ENCODE data around the gene MAOB. TPM values are rescaled to one million over a fixed set of nuclear protein-coding genes. Genes with fewer than 3 reads are reported as not detected.
"Not testable (repeated sequence)": the region's sequence is repeated elsewhere in the genome, so short reads cannot be mapped to it uniquely, and the experiment has no call there.

The MAOB gene
- 0.05 TPM for polyA plus RNA-seq (2013)

DNA sequence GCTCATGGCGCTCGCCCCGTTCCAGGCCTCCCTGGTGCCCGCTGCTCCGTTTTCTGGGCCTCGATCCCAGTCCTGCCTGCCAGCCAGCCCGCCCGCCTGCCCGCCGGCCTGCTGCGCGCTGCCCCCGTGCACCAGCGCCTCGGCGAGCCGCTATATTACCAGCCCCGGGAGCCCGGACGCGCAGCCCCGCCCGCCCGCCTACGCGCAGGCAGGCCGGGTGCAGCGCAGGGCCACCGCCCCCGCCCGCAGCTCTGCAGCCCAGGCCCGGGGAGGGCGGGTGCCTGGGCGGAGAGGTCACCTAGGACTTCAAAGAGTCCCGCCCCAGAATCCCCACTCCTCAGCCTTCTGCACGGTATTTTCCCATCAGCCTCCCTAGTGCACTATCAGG lies at the start of gene MAOB:
MAOB (minus strand) TSS at position 157 of the 388 bp plus-strand sequence; CDS start at position 6, 151 bp downstream.
- no peaks in the 10 kb centered on the region for H3K9me3 ChIP-seq (ENCODE audit: control extremely low read depth in 1 of 5, control insufficient read depth in 4 of 5, insufficient read depth in 2 of 5, low read depth in 1 of 5, low read length in 4 of 5)
- H3K27me3 ChIP-seq (replicated peaks in 2 of 5; ENCODE audit: control insufficient read depth in 4 of 5, insufficient read depth in 5 of 5, low read length in 4 of 5) = peaks cover 0 to 42% (median 17%) of the 10 kb centered on the region in 5 experiments
- peaks cover 0 to 5% (median 0%) of the 10 kb centered on the region in 4 experiments for H3K4me1 ChIP-seq (ENCODE audit: control extremely low read depth in 1 of 4, control insufficient read depth in 4 of 4, insufficient read depth in 4 of 4, low read length in 3 of 4)
- POLR2A ChIA-PET = no interaction called here
- 23% methylated on average over 24 of the region's 36 CpGs for WGBS (ENCODE audit: insufficient coverage)
- no peak within 1 kb of the TSS for H3K27ac ChIP-seq (ENCODE audit: insufficient read depth in 1 of 2, low read depth in 1 of 2, low read length in 2 of 2, poor library complexity in 1 of 2, severe bottlenecking in 2 of 2)
- CTCF ChIA-PET = no interaction called here
- DNase-seq = peak in 2 of 3 donors; percentile 3 to 26
- no peaks in the 10 kb centered on the region for H3K36me3 ChIP-seq (ENCODE audit: control insufficient read depth in 4 of 4, insufficient read depth in 4 of 4, low read length in 3 of 4)
- H3K4me3 ChIP-seq (ENCODE audit: control insufficient read depth in 1 of 7, extremely low read depth in 1 of 7, insufficient read depth in 4 of 7, low read depth in 2 of 7, low read length in 6 of 7) = peak within 1 kb of the TSS in 2 of 7 experiments; percentile 48 to 54

GRCh38 chrX:43922032-43922431 lies 39.8 kb upstream of the MAOB start:
- H3K27me3 ChIP-seq (replicated peaks in 2 of 5; ENCODE audit: control insufficient read depth in 4 of 5, insufficient read depth in 5 of 5, low read length in 4 of 5); H3K4me1 ChIP-seq (ENCODE audit: control extremely low read depth in 1 of 4, control insufficient read depth in 4 of 4, insufficient read depth in 4 of 4, low read length in 3 of 4); H3K4me3 ChIP-seq (ENCODE audit: control insufficient read depth in 1 of 7, extremely low read depth in 1 of 7, insufficient read depth in 4 of 7, low read depth in 2 of 7, low read length in 6 of 7); H3K9me3 ChIP-seq (ENCODE audit: control extremely low read depth in 1 of 5, control insufficient read depth in 4 of 5, insufficient read depth in 2 of 5, low read depth in 1 of 5, low read length in 4 of 5); H3K36me3 ChIP-seq (ENCODE audit: control insufficient read depth in 4 of 4, insufficient read depth in 4 of 4, low read length in 3 of 4); DNase-seq; CTCF ChIA-PET; H3K27ac ChIP-seq (ENCODE audit: insufficient read depth in 1 of 2, low read depth in 1 of 2, low read length in 2 of 2, poor library complexity in 1 of 2, severe bottlenecking in 2 of 2); POLR2A ChIA-PET: not testable (repeated sequence)
- whole genome bisulfite sequencing (ENCODE audit: insufficient coverage) = no CpG with 5 or more reads among the region's 3 CpGs

GRCh38 chrX:43910772-43911171 lies 28.5 kb upstream of the MAOB start:
- H3K4me1 ChIP-seq (ENCODE audit: control extremely low read depth in 1 of 4, control insufficient read depth in 4 of 4, insufficient read depth in 4 of 4, low read length in 3 of 4); POLR2A ChIA-PET; CTCF ChIA-PET; H3K4me3 ChIP-seq (ENCODE audit: control insufficient read depth in 1 of 7, extremely low read depth in 1 of 7, insufficient read depth in 4 of 7, low read depth in 2 of 7, low read length in 6 of 7); H3K27ac ChIP-seq (ENCODE audit: insufficient read depth in 1 of 2, low read depth in 1 of 2, low read length in 2 of 2, poor library complexity in 1 of 2, severe bottlenecking in 2 of 2); H3K9me3 ChIP-seq (ENCODE audit: control extremely low read depth in 1 of 5, control insufficient read depth in 4 of 5, insufficient read depth in 2 of 5, low read depth in 1 of 5, low read length in 4 of 5); H3K27me3 ChIP-seq (replicated peaks in 2 of 5; ENCODE audit: control insufficient read depth in 4 of 5, insufficient read depth in 5 of 5, low read length in 4 of 5); DNase-seq; H3K36me3 ChIP-seq (ENCODE audit: control insufficient read depth in 4 of 4, insufficient read depth in 4 of 4, low read length in 3 of 4): not testable (repeated sequence)
- 96% methylated on average over 6 of the region's 8 CpGs for WGBS (ENCODE audit: insufficient coverage)

DNA sequence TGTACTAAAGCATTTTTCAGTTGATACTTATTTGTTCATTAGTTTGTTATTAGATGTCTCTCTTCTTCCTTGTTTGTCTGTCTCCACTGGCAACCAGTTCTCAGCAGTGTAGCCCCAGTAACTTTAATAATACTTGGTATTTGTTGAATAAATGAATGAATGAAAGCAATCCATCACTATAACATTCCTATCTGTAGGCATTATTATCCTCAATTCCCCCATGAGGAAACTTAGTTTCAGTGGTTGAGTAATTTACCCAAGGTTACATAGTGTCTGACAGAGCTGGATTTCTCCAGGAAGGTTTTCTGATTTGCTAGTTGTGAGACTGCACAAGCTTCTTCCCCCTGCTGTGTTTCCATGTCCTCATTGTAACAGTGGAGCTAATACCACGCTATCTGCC lies 27.8 kb upstream of the MAOB start:
- H3K27ac ChIP-seq (ENCODE audit: insufficient read depth in 1 of 2, low read depth in 1 of 2, low read length in 2 of 2, poor library complexity in 1 of 2, severe bottlenecking in 2 of 2) = no peak overlapping the region
- no peaks in the 10 kb centered on the region for H3K4me1 ChIP-seq (ENCODE audit: control extremely low read depth in 1 of 4, control insufficient read depth in 4 of 4, insufficient read depth in 4 of 4, low read length in 3 of 4)
- DNase-seq = no peak
- ChIA-PET POLR2A (no interaction called here), CTCF (no interaction called here)
- no CpG with 5 or more reads among the region's 1 CpG for WGBS (ENCODE audit: insufficient coverage)
- no peak overlapping the region for H3K4me3 ChIP-seq (ENCODE audit: control insufficient read depth in 1 of 7, extremely low read depth in 1 of 7, insufficient read depth in 4 of 7, low read depth in 2 of 7, low read length in 6 of 7)
- H3K9me3 ChIP-seq (ENCODE audit: control extremely low read depth in 1 of 5, control insufficient read depth in 4 of 5, insufficient read depth in 2 of 5, low read depth in 1 of 5, low read length in 4 of 5) = no peaks in the 10 kb centered on the region
- H3K36me3 ChIP-seq (ENCODE audit: control insufficient read depth in 4 of 4, insufficient read depth in 4 of 4, low read length in 3 of 4) = no peaks in the 10 kb centered on the region
- no peaks in the 10 kb centered on the region for H3K27me3 ChIP-seq (replicated peaks in 2 of 5; ENCODE audit: control insufficient read depth in 4 of 5, insufficient read depth in 5 of 5, low read length in 4 of 5)

- Histone ChIP-seq H3K36me3 (ENCODE audit: control insufficient read depth in 4 of 4, insufficient read depth in 4 of 4, low read length in 3 of 4) (no peaks in the 10 kb centered on the region), H3K4me1 (ENCODE audit: control extremely low read depth in 1 of 4, control insufficient read depth in 4 of 4, insufficient read depth in 4 of 4, low read length in 3 of 4) (no peaks in the 10 kb centered on the region), H3K9me3 (ENCODE audit: control extremely low read depth in 1 of 5, control insufficient read depth in 4 of 5, insufficient read depth in 2 of 5, low read depth in 1 of 5, low read length in 4 of 5) (no peaks in the 10 kb centered on the region), H3K4me3 (ENCODE audit: control insufficient read depth in 1 of 7, extremely low read depth in 1 of 7, insufficient read depth in 4 of 7, low read depth in 2 of 7, low read length in 6 of 7) (no peak overlapping the region), H3K27ac (ENCODE audit: insufficient read depth in 1 of 2, low read depth in 1 of 2, low read length in 2 of 2, poor library complexity in 1 of 2, severe bottlenecking in 2 of 2) (no peak overlapping the region), H3K27me3 (replicated peaks in 2 of 5; ENCODE audit: control insufficient read depth in 4 of 5, insufficient read depth in 5 of 5, low read length in 4 of 5) (no peaks in the 10 kb centered on the region)
- POLR2A ChIA-PET = no interaction called here
- CTCF ChIA-PET = no interaction called here
- WGBS (ENCODE audit: insufficient coverage) = 100% methylated on average over 1 of the region's 1 CpG
- DNase-seq = no peak
Observed at GRCh38 chrX:43909141-43909540, 26.9 kb upstream of the MAOB start.

DNA sequence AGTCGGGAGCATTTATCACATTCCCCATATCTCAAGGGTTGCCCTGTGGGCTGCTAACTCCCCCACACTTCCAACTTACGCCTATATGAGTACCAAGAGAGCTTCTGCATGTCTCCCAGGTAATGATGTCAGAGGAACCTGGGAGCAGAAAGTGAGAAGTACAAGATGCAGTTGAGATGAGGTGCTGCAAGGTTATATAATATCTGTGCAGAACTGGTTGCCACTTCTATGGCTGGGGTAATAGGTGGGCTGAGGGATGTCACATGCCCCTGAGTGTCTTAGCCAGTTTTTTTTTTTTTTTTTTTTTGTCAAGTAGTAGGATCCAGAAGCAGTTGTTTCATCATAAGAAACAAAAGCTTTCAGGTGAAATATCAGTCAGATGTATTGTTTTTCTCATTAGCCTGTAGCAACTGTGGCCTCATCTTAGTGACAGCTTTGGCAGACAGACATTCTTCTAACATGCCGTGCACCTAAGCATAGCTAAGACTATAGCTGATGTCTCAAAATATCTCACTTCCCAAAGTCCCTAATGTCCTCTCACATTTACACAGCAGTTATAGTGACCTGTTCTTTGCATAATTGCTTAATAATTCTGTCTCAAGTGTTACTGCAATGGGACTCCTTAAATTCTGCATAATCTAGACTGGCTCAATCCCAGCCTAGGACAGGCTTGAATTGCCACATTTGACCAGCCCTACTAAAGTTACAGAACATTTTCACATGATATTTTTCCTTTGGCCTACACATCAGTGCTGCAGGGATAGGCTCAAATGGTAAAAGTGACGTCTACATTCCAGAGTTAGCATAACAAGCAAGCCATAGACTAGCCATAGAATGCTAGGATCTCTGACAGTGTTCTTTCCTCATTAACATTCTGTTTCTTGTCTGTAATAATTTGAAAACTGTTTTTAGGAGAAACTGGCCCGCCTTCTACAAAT lies 17.9 kb upstream of the MAOB start:
- H3K4me1 ChIP-seq (ENCODE audit: control extremely low read depth in 1 of 4, control insufficient read depth in 4 of 4, insufficient read depth in 4 of 4, low read length in 3 of 4) = no peaks in the 10 kb centered on the region
- ChIA-PET POLR2A (no interaction called here), CTCF (no interaction called here)
- no peak overlapping the region for H3K4me3 ChIP-seq (ENCODE audit: control insufficient read depth in 1 of 7, extremely low read depth in 1 of 7, insufficient read depth in 4 of 7, low read depth in 2 of 7, low read length in 6 of 7)
- 67% methylated on average over 3 of the region's 5 CpGs for WGBS (ENCODE audit: insufficient coverage)
- H3K27ac ChIP-seq (ENCODE audit: insufficient read depth in 1 of 2, low read depth in 1 of 2, low read length in 2 of 2, poor library complexity in 1 of 2, severe bottlenecking in 2 of 2) = no peak overlapping the region
- H3K36me3 ChIP-seq (ENCODE audit: control insufficient read depth in 4 of 4, insufficient read depth in 4 of 4, low read length in 3 of 4) = no peaks in the 10 kb centered on the region
- peaks cover 0 to 6% (median 0%) of the 10 kb centered on the region in 5 experiments for H3K27me3 ChIP-seq (replicated peaks in 2 of 5; ENCODE audit: control insufficient read depth in 4 of 5, insufficient read depth in 5 of 5, low read length in 4 of 5)
- no peak for DNase-seq
- H3K9me3 ChIP-seq (ENCODE audit: control extremely low read depth in 1 of 5, control insufficient read depth in 4 of 5, insufficient read depth in 2 of 5, low read depth in 1 of 5, low read length in 4 of 5) = no peaks in the 10 kb centered on the region

DNA sequence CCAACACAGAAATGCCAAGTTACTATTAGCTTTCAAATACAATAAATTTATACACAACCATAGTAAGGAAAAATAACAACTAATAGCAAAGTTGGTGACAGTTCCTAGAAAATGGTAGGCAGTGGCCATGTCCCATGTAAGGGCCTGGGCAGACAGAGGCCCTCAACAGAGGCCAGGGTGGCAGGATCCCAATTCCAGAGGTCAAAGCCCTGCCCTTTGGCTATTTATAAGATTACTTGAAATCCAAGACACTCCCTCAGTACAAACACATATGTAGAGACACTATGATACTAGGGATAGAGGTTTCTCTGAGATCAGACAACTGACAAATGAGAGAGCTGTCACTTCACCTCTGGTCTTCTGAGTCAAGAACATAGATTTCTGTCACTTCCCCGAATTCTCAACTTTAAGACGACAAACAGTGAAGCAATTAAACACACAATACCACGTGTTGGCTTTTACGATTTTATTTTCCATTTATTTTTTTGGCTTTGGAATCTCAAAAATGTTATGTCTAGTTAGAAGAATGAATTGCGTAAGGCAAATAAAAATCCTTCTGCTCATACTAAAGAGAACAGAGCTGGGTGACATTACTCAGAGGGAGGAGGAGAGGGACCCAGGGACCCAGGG lies 16.3 kb upstream of the MAOB start:
- CTCF ChIA-PET = no interaction called here
- 86% methylated on average over 2 of the region's 5 CpGs for WGBS (ENCODE audit: insufficient coverage)
- POLR2A ChIA-PET = no interaction called here
- Histone ChIP-seq H3K27me3 (replicated peaks in 2 of 5; ENCODE audit: control insufficient read depth in 4 of 5, insufficient read depth in 5 of 5, low read length in 4 of 5) (peaks cover 0 to 6% (median 0%) of the 10 kb centered on the region in 5 experiments), H3K9me3 (ENCODE audit: control extremely low read depth in 1 of 5, control insufficient read depth in 4 of 5, insufficient read depth in 2 of 5, low read depth in 1 of 5, low read length in 4 of 5) (no peaks in the 10 kb centered on the region), H3K4me3 (ENCODE audit: control insufficient read depth in 1 of 7, extremely low read depth in 1 of 7, insufficient read depth in 4 of 7, low read depth in 2 of 7, low read length in 6 of 7) (no peak overlapping the region), H3K27ac (ENCODE audit: insufficient read depth in 1 of 2, low read depth in 1 of 2, low read length in 2 of 2, poor library complexity in 1 of 2, severe bottlenecking in 2 of 2) (no peak overlapping the region), H3K4me1 (ENCODE audit: control extremely low read depth in 1 of 4, control insufficient read depth in 4 of 4, insufficient read depth in 4 of 4, low read length in 3 of 4) (no peaks in the 10 kb centered on the region), H3K36me3 (ENCODE audit: control insufficient read depth in 4 of 4, insufficient read depth in 4 of 4, low read length in 3 of 4) (no peaks in the 10 kb centered on the region)
- DNase-seq = no peak
